ENCODE measurements around the gene PARS2.

- TF ChIP-seq CREB1 (IDR thresholded peaks at IDR 0.05; ENCODE audit: low read depth) (no peak), REST (IDR thresholded peaks at IDR 0.05; ENCODE audit: low read depth) (no peak), RAD21 (IDR thresholded peaks at IDR 0.05; ENCODE audit: low read depth) (no peak), EGR1 (IDR thresholded peaks at IDR 0.05) (no peak), TAF1 (IDR thresholded peaks at IDR 0.05; ENCODE audit: low read depth) (no peak)
These were observed 19.0 kb downstream of the PARS2 start for GRCh38 chr1:54745274-54745673.
